ENCODE measurements around the gene LGALS4. TPM values are rescaled to one million over a fixed set of nuclear protein-coding genes. Genes with fewer than 3 reads are reported as not detected.

LGALS4 gene
- total RNA-seq, 1 experiment from 2014 or later: not detected

DNA sequence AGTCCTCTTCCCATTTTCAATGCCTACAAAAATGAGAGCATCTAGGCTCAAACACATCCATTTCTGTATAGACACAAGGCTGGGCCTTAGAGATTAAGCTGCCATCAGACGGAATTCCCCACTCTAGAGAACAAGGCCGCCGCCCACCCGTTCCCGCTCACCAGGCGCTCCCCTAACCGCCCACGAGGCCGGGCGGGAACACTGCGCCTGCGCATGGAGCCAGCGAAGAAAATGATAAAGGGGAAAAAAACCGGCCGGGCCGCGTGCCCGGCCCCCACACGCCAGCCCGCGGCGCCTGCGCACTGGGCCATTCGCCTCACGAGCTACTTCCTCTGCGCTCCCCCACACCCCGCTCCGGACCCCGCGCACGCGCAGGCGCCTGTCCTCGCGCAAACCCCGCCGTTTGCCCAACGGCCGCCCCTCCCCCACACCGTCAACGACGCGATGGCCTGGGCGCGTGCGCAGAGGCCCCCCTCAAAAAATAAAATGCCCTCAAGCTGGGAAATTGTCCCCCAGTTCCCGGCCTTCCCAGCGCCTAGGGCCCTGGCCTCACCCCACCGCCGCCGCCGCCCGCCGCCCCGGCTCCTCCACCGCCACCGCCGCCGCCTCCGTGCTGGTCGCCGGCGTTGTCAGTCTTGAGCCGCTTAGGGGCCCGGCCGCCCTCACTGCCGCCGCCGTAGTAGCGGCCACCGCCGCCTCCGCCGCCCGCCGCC is 36.6 kb upstream of the LGALS4 start:
- no peaks in the 10 kb centered on the region for H3K9me3 ChIP-seq (replicated peaks)
- H3K4me1 ChIP-seq (replicated peaks): peaks cover 28% of the 10 kb centered on the region
- peaks cover 53% of the 10 kb centered on the region for H3K36me3 ChIP-seq
- H3K27ac ChIP-seq: peak overlapping the region; percentile 100
- peak overlapping the region; percentile 95 for H3K4me3 ChIP-seq
- H3K27me3 ChIP-seq (replicated peaks): no peaks in the 10 kb centered on the region
- peak; percentile 95 to 98 for DNase-seq (ENCODE audit: low read depth in 1 of 2, low spot score in 2 of 2)

DNA sequence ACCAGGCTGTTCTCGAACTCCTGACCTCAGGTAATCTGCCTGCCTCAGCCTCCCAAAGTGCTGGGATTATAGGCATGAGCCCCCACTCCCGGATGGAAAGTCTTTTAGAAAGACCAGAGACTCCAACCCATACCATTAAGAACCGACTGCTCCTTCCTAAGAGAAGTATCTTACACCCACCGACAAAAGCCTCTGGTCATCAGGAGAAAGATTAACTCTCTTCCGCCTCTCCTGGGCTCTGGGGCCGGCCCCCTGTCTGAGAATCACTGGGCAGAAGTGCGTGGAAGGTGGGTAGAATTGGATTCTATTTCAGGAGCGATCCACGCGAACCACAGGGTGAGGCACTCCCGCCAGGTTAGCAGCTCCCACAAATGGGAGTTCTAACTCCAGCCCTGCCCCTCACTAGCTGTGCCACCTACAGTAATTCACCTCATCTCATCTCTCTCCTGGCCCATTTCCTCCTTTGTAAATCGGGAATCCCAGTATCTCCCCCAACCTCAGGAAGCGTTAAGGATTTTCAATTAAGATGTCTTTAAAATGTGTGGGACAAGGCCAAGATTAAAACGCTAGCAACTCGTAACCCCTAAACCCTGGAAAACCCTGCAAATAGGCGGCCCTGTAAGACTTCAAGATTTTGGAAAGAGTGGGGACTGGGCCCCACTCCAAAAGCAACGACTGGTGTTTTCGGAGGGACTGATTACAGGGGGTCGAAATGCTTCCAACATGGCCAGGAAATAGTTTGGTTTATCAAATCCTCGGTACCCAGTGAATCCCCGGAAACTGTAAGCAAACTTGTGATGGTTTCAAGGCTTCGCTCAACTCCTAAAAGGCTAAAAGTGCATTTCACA is 35.8 kb upstream of the LGALS4 start:
- Histone ChIP-seq H3K36me3 (peaks cover 61% of the 10 kb centered on the region), H3K9me3 (replicated peaks) (no peaks in the 10 kb centered on the region)
- no peak for DNase-seq (ENCODE audit: low read depth in 1 of 2, low spot score in 2 of 2)

DNA sequence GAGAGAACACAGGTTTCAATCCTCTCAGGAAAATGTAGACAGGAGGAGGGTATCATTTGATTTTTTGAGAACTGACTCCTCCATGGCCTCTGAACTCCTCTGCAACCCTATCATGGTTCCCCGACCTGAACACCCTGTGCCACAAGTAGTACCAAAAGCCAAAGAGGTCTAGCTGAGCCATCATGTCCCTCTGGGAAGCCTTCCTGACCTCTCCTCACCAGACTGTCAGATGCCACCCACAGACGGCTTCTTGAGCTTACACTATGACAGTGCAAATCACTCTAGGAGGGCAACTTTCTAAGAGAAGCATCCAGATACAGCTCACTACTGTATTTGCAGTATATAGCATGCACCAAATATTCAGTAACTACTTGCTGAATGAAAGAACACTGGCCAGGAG is 33.4 kb upstream of the LGALS4 start:
- Histone ChIP-seq H3K9me3 (replicated peaks) (no peaks in the 10 kb centered on the region), H3K36me3 (peaks cover 85% of the 10 kb centered on the region), H3K27me3 (replicated peaks) (no peaks in the 10 kb centered on the region), H3K4me1 (replicated peaks) (peaks cover 16% of the 10 kb centered on the region), H3K27ac (no peak overlapping the region), H3K4me3 (no peak overlapping the region)
- no peak for DNase-seq (ENCODE audit: low read depth in 1 of 2, low spot score in 2 of 2)

More for the DNA sequence above, 35.8 kb upstream of the LGALS4 start:
- peak overlapping the region; percentile 95 for H3K4me3 ChIP-seq
- peaks cover 28% of the 10 kb centered on the region for H3K4me1 ChIP-seq (replicated peaks)
- H3K27ac ChIP-seq: peak overlapping the region; percentile 100
- no peaks in the 10 kb centered on the region for H3K27me3 ChIP-seq (replicated peaks)

DNA sequence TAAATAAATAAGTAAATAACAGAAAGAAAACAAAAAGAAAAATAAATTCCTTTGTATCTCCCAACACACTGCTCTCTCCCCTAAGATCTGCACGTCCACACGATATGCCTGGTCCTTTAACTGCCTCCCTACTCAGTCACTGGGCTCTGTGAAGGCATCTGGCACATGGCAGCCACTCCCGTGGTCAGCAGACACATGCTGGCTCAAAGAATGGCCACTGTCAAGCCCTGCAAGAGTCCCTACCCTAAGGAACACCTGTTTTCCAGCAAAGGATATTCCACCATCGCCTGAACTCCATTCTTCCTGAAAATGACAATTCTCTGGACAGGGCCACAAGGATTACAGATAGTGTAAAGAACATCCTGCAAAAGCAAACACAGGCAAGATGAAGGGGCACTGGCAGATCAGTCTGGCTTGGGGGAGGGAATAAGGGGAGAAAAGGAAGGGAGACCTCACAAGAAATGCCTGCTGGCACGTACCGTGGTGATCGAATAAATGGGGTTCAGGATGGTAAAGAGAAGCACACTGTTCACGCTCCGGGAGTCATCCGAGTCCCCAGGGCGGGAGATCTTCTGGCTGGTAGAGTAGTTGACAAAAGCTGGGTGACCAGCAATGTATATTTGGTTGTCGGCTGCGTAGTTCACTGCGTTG is 32.8 kb upstream of the LGALS4 start:
- Histone ChIP-seq H3K27me3 (replicated peaks) (no peaks in the 10 kb centered on the region), H3K4me3 (no peak overlapping the region)
- no peak for DNase-seq (ENCODE audit: low read depth in 1 of 2, low spot score in 2 of 2)

DNA sequence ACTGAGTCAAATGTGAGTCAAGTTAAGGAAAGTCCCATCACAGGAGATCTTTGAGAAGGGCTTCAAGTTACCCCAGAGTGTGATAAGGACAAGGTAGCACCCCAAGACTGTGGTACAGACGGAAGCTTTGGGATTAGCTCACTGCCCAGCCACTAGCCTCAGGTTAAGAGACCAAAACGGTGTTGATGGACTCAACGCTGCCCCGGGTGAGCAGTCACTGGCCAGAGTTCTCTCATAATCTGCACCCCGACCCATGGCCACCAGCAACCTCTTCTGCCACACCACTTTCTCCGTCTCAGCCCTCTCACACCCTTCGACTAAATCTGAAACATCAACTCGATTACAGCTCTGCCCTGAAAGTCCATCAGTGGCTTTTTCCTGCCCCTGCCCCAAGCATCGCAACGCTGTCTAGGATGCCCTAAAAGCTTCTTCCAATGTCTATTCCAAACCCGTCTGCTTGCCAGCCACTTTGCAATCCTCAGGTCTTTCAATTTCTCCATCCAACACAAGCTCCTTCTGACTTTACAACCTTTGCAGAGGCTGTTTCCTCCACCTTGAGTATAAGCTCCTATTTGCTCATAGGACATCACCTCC is 31.4 kb upstream of the LGALS4 start:
- Histone ChIP-seq H3K4me1 (replicated peaks) (peaks cover 15% of the 10 kb centered on the region), H3K9me3 (replicated peaks) (no peaks in the 10 kb centered on the region), H3K27ac (no peak overlapping the region), H3K36me3 (peaks cover 98% of the 10 kb centered on the region), H3K4me3 (no peak overlapping the region), H3K27me3 (replicated peaks) (no peaks in the 10 kb centered on the region)
- no peak for DNase-seq (ENCODE audit: low read depth in 1 of 2, low spot score in 2 of 2)

More for the DNA sequence above, 32.8 kb upstream of the LGALS4 start:
- H3K4me1 ChIP-seq (replicated peaks): peaks cover 11% of the 10 kb centered on the region
- peaks cover 91% of the 10 kb centered on the region for H3K36me3 ChIP-seq
- no peak overlapping the region for H3K27ac ChIP-seq
- H3K9me3 ChIP-seq (replicated peaks): no peaks in the 10 kb centered on the region

DNA sequence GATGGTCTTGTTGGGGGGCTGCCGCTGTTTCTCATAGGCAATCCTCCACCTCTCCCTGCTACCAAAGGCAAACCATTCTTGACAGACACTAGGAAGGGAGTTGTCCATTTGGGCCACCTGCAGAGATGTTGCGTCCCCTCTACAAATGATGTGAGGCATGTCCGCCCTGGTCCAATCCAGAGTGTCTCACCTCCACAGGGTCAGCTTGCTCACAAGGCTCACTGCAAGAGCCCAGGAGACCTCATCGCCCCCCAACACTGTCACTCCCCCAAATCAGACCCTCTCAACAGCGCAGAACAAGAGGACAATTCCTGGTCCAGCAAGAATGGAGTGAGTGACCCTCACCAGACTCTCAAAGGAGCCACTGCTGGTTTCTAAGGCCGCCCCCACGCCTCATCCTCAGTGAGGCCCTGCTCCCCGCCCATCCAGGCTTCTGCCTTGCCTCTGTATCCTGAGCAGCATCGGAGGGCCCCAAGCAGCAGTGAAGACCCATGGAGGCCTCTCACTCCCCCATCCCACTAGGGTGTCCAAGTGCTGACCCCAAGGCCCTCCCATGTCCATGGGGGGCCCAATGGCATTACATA is 30.5 kb upstream of the LGALS4 start:
- Histone ChIP-seq H3K36me3 (peaks cover 99% of the 10 kb centered on the region), H3K27me3 (replicated peaks) (no peaks in the 10 kb centered on the region), H3K9me3 (replicated peaks) (no peaks in the 10 kb centered on the region), H3K27ac (no peak overlapping the region), H3K4me1 (replicated peaks) (peaks cover 21% of the 10 kb centered on the region), H3K4me3 (no peak overlapping the region)
- no peak for DNase-seq (ENCODE audit: low read depth in 1 of 2, low spot score in 2 of 2)

DNA sequence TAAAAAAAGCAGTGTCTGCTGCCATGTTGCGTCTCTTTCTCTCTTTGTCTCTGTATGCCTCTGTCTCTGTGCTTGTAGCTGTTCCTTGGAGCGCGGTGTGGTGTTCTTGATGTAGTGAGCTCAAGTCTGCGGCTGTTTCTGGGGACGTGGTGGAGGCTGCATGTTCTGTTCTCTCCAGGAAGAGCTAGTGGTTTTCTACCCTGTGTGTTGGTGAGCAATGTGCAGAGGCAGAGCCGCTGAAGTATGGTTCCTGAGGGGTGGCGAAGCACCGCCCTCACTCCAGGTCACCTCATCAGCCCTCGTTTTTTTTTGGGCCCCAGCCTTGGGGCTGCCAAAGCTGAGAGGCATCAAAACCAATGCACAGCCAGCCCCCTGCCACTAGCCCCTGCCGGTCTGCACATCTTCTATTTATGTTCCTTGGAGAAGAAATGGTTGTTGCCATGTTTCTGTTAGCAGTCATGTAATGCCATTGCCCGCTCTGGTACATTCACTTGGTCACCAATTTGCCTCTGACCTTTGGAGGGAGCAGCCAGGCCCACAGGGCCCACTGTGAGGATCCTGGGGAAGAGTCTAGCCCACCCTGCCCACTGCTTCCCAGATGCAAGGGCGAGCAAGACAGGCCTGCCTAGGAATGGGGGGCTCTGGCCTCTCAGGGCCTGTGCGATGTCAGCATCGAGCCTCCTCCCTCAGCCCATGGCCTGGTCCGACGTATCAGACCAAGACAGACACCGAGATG is 29.9 kb upstream of the LGALS4 start:
- no peaks in the 10 kb centered on the region for H3K27me3 ChIP-seq (replicated peaks)
- no peak overlapping the region for H3K27ac ChIP-seq
- H3K9me3 ChIP-seq (replicated peaks): no peaks in the 10 kb centered on the region
- H3K4me1 ChIP-seq (replicated peaks): peaks cover 21% of the 10 kb centered on the region
- H3K4me3 ChIP-seq: no peak overlapping the region
- no peak for DNase-seq (ENCODE audit: low read depth in 1 of 2, low spot score in 2 of 2)
- peaks cover 99% of the 10 kb centered on the region for H3K36me3 ChIP-seq

DNA sequence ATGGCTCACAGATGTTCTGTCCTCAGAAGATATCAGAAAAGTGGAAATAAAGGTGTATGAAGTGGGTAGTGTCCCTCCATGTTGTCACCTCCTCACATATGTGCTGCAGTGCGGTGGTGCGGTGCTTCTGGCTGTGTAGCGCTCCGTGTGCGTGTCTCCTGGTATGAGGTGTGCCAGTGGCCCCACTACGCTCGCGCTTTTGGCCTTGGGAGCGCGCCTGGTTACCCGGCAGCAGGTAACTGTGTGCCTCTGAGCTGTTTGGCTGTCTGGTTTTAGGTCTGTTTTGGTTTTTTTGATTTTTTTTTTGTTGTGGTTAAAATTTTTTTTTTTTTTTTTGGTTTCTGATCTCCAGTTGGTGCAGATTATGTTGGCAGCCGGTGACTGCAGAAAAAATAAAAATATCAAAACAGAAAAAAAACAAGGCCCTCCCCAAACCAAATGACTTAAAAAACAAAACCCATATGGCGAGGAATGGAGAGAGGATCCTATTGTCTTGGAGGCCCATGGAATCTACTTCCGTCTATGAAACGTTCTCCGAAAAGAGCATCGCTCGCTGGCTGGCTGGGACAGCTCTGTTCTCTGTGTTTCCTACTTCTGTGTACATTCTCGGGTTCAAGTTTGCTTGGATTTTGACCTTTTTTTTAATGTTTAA is 29.2 kb upstream of the LGALS4 start:
- Histone ChIP-seq H3K27ac (no peak overlapping the region), H3K36me3 (peaks cover 99% of the 10 kb centered on the region), H3K9me3 (replicated peaks) (no peaks in the 10 kb centered on the region), H3K4me1 (replicated peaks) (peaks cover 26% of the 10 kb centered on the region), H3K4me3 (no peak overlapping the region), H3K27me3 (replicated peaks) (no peaks in the 10 kb centered on the region)
- DNase-seq (ENCODE audit: low read depth in 1 of 2, low spot score in 2 of 2): no peak

DNA sequence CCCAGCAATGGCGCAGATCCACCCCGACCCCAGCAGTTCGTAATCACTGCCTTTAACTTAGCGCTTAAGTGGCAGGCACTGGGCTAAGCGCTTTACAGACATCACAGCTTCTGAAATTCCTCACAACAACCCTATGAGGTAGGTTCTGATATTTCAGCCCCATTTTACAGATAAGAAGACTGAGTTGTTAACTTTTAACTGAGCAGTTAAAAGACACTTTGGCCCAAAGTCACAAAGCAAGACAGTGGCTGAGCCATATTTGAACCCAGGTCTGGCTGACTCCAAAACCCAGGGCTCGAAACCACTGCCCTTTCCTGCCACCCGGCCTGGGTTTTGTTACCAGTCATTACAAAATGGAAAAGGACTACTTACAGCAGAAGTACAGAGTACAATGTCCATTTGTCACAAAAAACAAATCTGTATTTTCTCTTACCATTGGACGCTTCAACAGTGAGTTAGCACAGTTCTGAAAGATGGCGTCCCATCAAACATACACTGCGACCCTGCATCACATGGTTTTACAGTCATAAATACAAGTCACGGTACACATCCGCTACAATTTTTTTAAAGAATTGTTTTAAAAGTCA is 28.5 kb upstream of the LGALS4 start:
- no peak overlapping the region for H3K27ac ChIP-seq
- H3K36me3 ChIP-seq: peaks cover 97% of the 10 kb centered on the region

DNA sequence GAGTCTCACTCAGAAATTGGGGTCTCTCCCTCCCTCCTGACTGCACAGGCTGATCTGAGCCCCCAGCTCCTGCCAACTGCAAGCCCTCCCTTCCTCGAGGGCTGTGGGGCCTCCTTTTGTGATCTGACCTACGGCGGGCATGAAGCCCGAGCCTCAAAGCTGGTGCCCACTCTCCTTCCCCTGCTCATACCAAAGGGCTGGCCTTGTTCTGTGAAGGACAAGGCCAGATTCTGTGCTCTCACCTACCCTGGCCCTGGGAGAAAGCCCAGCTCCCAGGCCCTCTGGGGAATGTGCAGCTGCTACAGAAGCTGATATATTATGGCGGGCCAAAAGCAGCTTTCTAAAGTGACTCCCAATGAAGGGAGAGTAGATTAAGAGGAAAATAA is 27.8 kb upstream of the LGALS4 start:
- Histone ChIP-seq H3K4me3 (no peak overlapping the region), H3K9me3 (replicated peaks) (no peaks in the 10 kb centered on the region), H3K36me3 (peaks cover 97% of the 10 kb centered on the region), H3K4me1 (replicated peaks) (peaks cover 26% of the 10 kb centered on the region), H3K27me3 (replicated peaks) (no peaks in the 10 kb centered on the region), H3K27ac (no peak overlapping the region)
- DNase-seq (ENCODE audit: low read depth in 1 of 2, low spot score in 2 of 2): no peak

More for the DNA sequence above, 28.5 kb upstream of the LGALS4 start:
- Histone ChIP-seq H3K4me3 (no peak overlapping the region), H3K27me3 (replicated peaks) (no peaks in the 10 kb centered on the region), H3K9me3 (replicated peaks) (no peaks in the 10 kb centered on the region), H3K4me1 (replicated peaks) (peaks cover 26% of the 10 kb centered on the region)
- DNase-seq (ENCODE audit: low read depth in 1 of 2, low spot score in 2 of 2): no peak

DNA sequence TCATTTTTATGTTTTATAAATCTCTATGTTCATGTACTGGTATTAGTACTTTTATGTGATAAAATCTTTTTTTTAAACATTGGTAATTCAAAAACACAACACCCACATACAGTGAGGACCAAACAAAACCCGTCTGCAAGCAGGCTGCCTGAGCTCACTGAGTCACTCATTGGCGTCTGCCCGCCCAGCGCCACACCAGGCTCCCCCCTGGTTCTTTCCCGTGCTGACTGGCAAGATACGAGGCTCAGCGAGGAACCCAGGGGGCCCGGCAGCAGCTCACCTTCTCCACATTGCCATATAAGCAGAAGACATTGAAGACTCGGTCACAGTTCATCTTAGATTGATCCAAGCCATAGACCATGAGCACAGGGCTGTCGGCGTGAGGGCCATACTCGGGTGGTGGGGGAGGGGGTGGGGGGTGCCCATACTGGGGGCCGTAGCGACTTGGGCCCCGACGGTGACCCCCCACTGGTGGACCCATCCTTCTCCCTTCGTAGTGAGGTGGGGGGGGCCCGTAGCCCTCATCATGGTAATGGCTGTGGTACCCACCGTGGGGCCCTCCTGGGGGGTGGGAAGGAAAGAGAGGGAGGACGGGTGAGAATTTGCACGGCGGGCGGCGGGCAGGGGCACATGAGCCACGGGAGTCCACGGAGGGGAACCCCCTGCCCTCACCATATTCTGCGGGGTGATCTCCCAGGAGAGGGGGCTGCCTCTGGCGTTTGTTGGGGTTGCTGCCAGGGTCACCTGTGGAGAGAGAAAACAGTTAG is 27.3 kb upstream of the LGALS4 start:
- Histone ChIP-seq H3K27ac (no peak overlapping the region), H3K4me1 (replicated peaks) (peaks cover 26% of the 10 kb centered on the region), H3K4me3 (no peak overlapping the region), H3K9me3 (replicated peaks) (no peaks in the 10 kb centered on the region), H3K27me3 (replicated peaks) (no peaks in the 10 kb centered on the region), H3K36me3 (peaks cover 97% of the 10 kb centered on the region)
- DNase-seq (ENCODE audit: low read depth in 1 of 2, low spot score in 2 of 2): no peak

All from SJSA1 (cell line).